ENCODE data around the gene SPATA32. TPM values are rescaled to one million over a fixed set of nuclear protein-coding genes. Genes with fewer than 3 reads are reported as not detected.

The SPATA32 gene
- total RNA-seq, 1 donor from 2014 or later = not detected

GRCh38 chr17:45277216-45277849, 15.4 kb upstream of the SPATA32 start:
- Histone ChIP-seq H3K4me3 (no peak overlapping the region), H3K36me3 (peaks cover 0 to 27% of the 10 kb centered on the region in 2 donors), H3K9me3 (no peaks in the 10 kb centered on the region), H3K4me1 (peaks cover 24% of the 10 kb centered on the region), H3K27me3 (no peaks in the 10 kb centered on the region), H3K27ac (peak overlapping the region; percentile 46)
- no peak for DNase-seq (ENCODE audit: extremely low spot score in 2 of 2)
- peak; percentile 75 to 94 (median 85) for TF ChIP-seq CTCF (IDR thresholded peaks at IDR 0.05)
- TF ChIP-seq POLR2AphosphoS5 (IDR thresholded peaks at IDR 0.05; ENCODE audit: insufficient read depth in 1 of 2, low read depth in 1 of 2) = no peak
- TF ChIP-seq POLR2A (IDR thresholded peaks at IDR 0.05) = no peak
- intact Hi-C loops (cut with DNase I) = loop anchor here (2.0 to 5.0 kb wide), 2 partner anchors 40 to 109 kb away; partner anchors contain the start of gene MAP3K14

GRCh38 chr17:45276031-45276430, 14.1 kb upstream of the SPATA32 start:
- TF ChIP-seq CTCF (IDR thresholded peaks at IDR 0.05) = no peak
- TF ChIP-seq POLR2A (IDR thresholded peaks at IDR 0.05) = no peak
- TF ChIP-seq POLR2AphosphoS5 (IDR thresholded peaks at IDR 0.05; ENCODE audit: insufficient read depth in 1 of 2, low read depth in 1 of 2) = no peak
- Histone ChIP-seq H3K9me3 (no peaks in the 10 kb centered on the region), H3K36me3 (peaks cover 0 to 36% of the 10 kb centered on the region in 2 donors), H3K4me3 (no peak overlapping the region), H3K4me1 (peaks cover 22% of the 10 kb centered on the region), H3K27ac (no peak overlapping the region), H3K27me3 (no peaks in the 10 kb centered on the region)
- DNase-seq (ENCODE audit: extremely low spot score in 2 of 2) = no peak
- intact Hi-C loops (cut with DNase I) = loop anchor here (2.0 to 5.0 kb wide), 2 partner anchors 41 to 111 kb away; partner anchors contain the start of gene MAP3K14

GRCh38 chr17:45274033-45274432, 12.1 kb upstream of the SPATA32 start:
- Histone ChIP-seq H3K4me3 (no peak overlapping the region), H3K27ac (no peak overlapping the region), H3K27me3 (no peaks in the 10 kb centered on the region), H3K36me3 (peaks cover 0 to 49% of the 10 kb centered on the region in 2 donors), H3K9me3 (no peaks in the 10 kb centered on the region), H3K4me1 (peaks cover 22% of the 10 kb centered on the region)
- no peak for DNase-seq (ENCODE audit: extremely low spot score in 2 of 2)
- TF ChIP-seq CTCF (IDR thresholded peaks at IDR 0.05) (no peak), POLR2A (IDR thresholded peaks at IDR 0.05) (no peak), POLR2AphosphoS5 (IDR thresholded peaks at IDR 0.05; ENCODE audit: insufficient read depth in 1 of 2, low read depth in 1 of 2) (no peak)
- intact Hi-C loops (cut with DNase I) = no loop called here

GRCh38 chr17:45273551-45273957, 11.7 kb upstream of the SPATA32 start:
- Histone ChIP-seq H3K4me1 (peaks cover 18% of the 10 kb centered on the region), H3K4me3 (no peak overlapping the region), H3K27ac (no peak overlapping the region), H3K9me3 (no peaks in the 10 kb centered on the region), H3K27me3 (no peaks in the 10 kb centered on the region), H3K36me3 (peaks cover 0 to 54% of the 10 kb centered on the region in 2 donors)
- DNase-seq (ENCODE audit: extremely low spot score in 2 of 2) = no peak
- TF ChIP-seq POLR2A (IDR thresholded peaks at IDR 0.05) (no peak), POLR2AphosphoS5 (IDR thresholded peaks at IDR 0.05; ENCODE audit: insufficient read depth in 1 of 2, low read depth in 1 of 2) (no peak), CTCF (IDR thresholded peaks at IDR 0.05) (no peak)
- intact Hi-C loops (cut with DNase I) = no loop called here

- Histone ChIP-seq H3K27ac (no peak overlapping the region), H3K36me3 (peaks cover 0 to 71% of the 10 kb centered on the region in 2 donors), H3K27me3 (no peaks in the 10 kb centered on the region), H3K9me3 (no peaks in the 10 kb centered on the region), H3K4me3 (no peak overlapping the region), H3K4me1 (no peaks in the 10 kb centered on the region)
- intact Hi-C loops (cut with DNase I) = no loop called here
- no peak for TF ChIP-seq POLR2AphosphoS5 (IDR thresholded peaks at IDR 0.05; ENCODE audit: insufficient read depth in 1 of 2, low read depth in 1 of 2)
- TF ChIP-seq CTCF (IDR thresholded peaks at IDR 0.05) = no peak
- no peak for TF ChIP-seq POLR2A (IDR thresholded peaks at IDR 0.05)
- DNase-seq (ENCODE audit: extremely low spot score in 2 of 2) = no peak
Observed at GRCh38 chr17:45271603-45272002, 9.7 kb upstream of the SPATA32 start.
